HS-27A (cell line): ENCODE data around the gene LITAFD.
"Not testable (repeated sequence)": the region's sequence is repeated elsewhere in the genome, so short reads cannot be mapped to it uniquely, and the experiment has no call there.

Experiments
- DNase-seq: peaks from one replicate; pipeline ENCODE4 v3.0.0-alpha.2; 2012; ENCODE audit warnings: low read depth, missing footprints

The LITAFD gene

DNA sequence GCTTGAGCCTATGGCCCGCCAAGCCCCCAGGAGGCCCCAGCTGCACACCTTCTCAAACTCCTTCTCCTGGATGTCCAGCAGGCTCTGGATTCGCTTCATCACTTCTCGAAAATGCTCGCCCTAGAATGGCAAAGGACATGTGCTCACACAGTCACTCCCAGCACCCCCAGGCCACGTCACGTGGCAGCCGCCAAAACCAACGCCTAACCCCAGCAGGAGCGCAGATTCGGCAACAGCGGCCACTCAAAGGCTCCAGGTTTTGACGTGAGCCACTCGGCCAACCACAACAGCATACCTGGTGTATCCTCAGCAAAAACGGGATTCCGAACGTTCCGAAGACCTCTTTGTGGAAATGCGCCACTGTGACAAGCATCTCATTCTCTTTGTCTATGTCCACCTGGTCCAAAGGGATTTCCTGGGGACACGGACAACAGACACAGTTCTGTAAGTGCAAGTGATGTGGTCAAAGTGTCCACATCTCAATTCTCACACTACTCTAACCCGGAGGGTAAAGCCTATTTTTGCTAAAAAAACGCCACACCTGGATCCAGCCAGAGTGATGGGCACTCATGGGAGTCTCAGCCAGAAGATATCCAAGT lies 12.7 kb downstream of the LITAFD start:
- no peak for DNase-seq

DNA sequence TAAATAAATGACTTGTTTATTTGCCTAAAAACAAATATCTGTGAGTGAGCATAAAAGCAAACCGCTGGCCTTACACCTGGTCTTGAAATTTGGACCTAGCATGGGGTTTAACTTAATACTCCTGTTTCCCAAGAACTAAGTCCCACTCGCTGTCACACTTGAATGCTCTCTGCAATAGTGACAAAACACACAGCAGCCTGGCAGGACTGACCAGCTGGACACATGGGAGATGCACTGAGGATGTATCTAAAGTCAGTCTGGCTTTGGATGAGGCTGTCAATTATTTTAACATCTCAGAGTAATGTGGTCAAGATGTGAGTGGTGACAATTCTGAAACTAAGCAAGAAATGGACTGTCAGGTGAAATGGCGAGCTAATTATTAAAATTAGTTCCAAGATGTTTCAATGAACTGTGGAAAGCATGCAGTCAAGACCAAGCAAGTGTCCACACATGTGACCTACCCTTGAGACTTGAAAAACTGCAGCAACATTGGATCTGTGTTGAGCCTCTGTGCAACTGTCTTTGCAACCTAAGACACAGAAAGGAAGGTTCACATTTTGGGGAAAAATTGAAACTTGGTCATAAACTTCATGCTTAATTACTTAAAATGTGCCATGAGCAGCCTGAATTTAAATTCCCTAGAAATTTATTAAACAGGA lies 16.6 kb downstream of the LITAFD start:
- DNase-seq, result no peak

DNA sequence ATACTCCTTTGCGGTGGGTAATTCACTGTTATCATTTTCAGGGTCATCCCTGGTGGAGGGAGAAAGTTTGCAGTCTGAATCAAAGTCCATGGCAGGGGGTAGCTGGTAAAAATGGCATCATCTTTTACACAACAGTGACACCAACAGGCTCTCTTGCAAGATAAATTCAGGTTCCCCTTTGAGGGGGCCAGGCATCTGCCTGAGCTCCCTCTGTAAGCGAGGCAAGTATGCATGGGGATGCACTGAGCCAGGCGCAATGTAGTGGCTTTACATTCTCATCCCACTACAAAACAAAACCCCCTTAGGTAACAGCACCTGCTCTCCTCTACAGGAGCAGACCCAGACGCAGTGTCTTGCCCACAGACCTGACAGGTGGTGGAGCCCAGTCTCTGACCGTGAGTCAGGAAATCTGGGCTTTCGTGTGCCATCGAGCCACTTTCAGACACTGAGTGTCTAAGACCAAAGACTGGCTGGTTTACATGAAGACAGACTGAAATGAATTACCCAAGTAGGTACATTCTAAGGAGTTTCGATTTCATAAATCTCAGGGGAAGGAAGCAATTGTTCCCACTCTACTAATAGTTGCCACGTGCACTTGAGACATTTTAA lies 17.7 kb downstream of the LITAFD start:
- no peak for DNase-seq

DNA sequence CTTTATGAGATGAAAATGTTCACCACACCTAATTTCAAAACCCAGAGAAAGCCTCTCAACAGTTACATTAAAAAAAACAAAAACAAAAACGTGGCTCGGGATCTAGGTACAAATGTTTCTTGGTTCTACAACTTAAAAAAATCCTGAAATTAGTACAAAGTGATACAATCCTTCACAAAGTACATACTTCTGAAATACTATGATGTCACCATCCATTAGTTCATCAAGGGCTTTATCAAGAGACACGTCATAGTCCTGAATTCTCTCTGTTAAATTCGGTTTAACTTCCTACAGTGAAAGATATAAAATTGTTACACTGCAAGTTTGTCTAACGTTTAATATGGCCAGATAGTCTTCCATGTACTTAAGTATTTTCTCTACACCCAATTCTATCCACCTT lies 18.2 kb downstream of the LITAFD start:
- DNase-seq, result no peak

DNA sequence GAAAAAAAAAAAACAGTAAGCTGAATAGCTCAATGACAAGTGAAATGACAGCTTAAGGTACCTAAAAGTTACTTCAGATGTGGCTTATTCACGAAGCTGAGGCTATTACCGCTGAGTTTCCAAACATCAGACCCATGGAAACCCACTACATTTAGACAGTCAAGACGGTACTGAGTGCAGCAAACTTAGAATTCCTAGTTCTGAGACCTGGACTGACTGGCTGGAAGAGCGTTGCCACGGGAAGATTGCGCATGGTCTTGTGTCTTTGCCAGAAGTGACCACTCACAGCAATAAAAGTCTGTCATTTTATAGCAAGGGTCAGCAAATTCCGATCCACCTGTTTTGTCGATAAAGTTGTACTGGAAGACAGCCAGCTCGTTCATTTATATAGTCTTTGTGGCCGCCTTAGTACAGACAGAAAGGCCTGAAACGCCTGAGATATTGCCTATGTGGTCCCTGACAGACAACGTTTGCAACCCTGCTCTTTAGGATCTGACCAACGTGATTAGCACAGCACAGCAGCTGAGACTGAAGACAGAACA lies 19.2 kb downstream of the LITAFD start:
- DNase-seq, result no peak

DNA sequence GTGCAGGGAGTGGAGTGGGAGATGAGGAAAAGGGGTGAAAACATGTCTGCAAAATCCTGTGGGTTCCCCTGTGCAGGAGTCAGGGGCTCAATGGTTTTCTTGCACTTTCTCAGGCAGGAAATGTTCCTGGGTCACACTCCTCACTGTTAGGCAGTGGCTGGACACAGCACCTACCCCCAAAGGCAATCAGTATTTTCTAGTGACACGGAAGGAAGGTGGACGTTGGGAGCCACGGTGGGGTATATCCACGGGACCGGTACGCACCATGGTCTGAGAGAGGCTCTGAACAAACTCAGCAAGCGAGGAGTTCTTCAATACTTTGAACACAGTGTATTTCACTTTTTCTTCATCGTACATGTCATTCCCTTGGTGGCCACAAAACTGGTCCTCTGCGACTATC lies 20.9 kb downstream of the LITAFD start:
- DNase-seq, result no peak

DNA sequence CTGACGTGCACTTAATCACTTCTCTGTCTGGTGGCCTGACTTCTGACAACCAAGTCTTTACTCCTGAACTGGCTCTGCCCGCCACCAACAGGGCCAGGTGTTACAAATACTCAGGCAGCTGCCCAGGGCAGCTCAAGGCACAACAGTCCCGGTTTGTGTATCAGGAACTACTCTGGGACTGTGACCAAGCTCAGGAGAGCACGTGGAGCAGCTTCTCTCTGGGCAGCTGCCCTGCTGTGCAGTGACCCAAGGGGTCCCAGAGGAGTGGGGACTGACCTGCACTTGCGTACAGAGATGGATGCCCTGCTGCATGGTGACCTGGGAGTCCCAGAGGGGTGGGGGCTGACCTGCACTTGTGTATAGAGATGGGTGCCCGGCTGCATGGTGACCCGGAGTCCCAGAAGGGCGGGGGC lies 21.9 kb downstream of the LITAFD start:
- DNase-seq, result no peak

DNA sequence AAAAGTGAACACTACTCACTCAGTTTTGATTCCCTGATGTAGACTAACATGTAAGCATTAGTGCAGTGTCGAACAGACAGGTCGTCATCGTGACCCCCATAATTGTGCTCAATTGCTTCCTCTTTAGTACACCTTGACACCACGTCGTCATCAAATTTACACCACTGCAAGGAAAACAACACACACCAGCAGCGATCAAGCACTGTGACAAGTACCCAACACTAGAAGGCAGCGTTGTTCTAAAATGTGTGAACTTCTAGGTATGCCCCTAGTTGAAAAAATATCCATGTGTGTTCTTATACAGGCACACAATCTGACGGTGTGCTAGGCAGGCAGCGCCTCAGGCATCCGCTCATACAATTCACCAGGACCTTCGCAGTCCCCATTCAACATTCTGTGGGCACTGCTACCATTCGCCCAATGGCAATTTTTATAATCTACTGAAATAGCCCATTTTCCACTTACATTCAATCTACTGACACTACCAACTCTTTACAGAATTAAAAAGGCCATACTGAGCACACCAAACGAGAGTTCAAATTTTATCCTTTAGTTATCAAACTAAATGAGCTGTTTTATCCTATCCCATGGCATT lies 23.1 kb downstream of the LITAFD start:
- DNase-seq, result no peak

DNA sequence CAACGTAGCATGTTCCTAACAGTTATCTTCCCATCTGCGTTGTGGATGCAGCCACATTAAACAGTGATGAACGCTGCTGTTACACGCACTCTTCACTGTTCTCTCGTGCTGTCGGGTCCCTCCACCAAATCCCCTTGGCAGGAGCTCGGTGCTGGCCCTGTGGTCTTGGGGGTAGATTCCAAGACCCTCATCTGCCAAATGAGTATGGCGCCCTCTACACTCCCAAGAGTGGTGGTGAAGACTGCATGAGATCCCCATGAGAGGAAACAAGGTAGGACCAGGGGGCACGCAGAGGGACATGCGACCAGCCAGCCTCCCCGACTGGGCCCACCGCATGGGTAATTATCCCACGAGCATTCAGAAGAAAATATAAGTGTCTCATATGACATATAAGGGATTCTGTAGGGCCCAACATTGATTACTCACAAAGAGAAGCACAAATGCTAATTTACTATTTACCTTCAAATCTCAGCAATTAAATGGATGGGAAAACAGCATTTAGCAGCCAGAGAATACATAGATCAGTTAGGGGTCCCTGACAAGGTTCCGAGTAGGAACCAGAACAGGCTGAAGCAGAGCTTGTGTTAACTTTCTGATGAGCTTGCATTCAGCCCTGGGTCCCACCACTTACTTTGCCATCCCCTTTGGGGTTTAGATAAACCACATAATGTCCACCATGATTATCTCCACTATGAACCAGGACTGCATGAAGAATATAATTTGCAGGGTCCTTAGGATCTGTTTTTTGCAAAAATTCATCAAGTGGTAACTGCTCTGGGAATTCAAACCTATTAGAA lies 23.8 kb downstream of the LITAFD start:
- DNase-seq, result no peak

DNA sequence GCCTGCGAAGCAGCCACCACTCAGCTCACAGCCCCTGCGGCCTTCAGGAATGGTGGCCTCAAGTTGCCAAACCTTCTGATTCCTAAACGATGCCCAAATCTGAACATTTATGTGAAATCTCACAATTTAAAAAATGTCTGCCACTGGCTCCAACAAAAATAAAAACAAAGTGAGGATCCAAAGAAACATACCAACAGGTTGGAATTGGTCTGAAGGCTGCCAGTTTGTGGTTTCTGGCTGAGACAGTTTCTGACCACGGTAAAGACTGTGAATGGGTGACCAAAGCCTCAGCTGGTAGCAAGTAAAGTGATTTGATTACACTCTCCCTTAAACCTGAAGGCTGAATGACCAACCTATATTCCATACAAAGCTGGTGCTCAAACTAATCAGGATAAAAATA lies 24.9 kb downstream of the LITAFD start:
- DNase-seq, result no peak

DNA sequence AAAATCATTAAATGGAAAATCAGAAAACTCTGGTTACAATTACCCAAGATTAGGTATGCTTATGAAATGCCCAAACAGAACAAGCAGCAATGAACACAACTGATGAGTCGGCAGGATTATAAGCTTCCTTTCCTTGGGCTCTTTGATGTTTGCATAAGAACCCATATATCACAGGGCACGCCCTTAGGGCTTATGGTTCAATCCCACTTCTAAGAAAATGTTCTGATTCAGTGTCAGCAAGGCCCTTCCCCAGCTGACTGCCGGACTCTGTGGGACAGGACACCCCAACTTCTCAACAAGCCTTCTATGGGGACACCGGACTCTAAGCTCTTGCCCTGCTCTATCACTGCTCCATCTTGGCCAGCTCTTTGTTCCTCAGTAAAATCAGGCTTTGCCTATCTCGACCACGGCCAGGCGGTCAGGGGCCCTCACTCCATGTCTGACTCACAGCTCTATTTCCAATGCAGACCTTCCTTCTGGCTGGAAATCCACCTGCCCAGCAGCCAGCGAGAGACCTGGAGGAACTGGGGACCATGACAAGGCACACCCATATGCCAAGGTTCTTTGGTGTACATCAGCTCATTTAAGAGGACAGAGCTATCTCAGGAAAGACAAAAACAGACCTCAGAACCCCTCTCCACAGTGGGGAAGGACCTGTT lies 26.8 kb downstream of the LITAFD start:
- DNase-seq, result no peak

DNA sequence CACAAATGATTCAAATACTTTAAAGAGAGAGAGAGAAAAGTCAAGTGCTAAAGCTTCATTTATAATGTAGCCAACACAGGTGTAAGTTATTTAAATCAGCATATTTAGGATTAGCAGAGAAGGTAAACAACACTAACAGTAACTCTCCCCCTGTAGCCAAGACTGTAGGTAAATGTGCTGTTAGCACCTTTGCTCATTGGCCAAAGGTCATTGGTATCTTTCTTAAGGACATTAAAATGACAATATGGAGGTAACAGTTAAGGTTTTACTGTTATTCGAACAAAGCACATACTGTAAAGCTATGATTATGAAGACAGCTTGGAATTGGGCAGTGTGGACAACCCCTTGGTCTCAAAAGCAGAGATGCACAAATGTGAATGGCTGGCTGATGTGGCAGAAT lies 28.7 kb downstream of the LITAFD start:
- DNase-seq, result no peak

DNA sequence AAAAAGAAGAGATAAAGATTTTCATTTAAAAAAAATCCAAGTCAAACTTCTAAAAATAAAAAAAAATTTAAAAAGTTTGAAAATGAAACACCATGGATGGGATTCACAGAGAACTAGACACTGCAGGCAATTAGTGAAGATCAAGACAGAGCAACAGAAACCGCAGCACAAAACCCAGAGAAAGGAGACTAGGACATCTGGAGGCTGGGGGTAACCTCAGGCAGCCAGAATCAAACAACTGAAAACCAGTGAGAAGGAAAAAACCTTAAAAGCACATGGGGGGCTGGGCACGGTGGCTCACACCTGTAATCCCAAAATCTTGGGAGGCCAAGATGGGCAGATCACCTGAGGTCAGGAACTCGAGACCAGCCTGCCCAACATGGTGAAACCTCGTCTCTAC lies 30.6 kb downstream of the LITAFD start:
- DNase-seq, result no peak

DNA sequence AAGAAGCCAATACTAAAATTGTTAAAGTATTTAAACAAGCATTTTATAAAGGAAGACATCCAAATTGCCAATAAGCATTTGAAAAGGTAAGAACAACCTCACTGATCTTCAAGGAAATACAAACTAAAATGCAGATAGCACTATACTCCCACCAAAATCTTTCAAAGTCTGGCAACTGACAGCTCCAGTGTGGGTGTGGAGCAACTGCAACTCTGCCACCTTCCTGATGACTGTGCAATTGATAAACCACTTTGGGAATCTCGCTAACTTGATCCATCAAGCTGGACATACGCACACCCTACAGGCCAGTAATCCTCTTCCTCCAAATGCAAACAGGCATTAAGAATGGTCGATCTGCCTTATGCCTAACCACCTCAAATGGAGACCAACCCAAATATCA lies 31.9 kb downstream of the LITAFD start:
- no peak for DNase-seq

DNA sequence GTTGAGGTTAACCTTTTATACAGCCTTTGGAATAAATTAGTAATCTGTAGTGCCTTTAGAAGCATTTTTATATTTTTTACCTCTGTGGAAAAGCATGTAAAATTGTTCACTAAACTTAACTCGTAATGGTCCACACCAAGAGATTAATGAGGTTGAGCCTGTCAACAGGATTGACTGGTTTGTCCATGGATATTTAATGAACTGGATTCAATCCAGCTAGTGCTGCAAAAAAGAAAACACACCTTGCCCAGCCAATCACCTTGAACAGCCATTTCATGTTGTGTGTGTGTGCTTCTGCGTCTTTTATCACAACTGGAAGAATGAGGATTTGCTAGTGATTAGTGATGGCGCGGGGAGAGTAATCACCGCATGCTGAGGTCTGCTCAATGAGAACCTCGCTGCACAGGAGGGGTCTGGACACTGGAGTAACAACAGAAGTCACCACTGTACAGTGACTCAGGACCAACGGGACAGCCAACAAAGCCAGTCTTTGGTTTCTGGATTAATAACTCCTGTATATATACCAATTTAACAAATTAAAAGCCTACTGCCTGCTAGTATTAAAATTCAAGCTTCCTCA lies 33.7 kb downstream of the LITAFD start:
- no peak for DNase-seq

DNA sequence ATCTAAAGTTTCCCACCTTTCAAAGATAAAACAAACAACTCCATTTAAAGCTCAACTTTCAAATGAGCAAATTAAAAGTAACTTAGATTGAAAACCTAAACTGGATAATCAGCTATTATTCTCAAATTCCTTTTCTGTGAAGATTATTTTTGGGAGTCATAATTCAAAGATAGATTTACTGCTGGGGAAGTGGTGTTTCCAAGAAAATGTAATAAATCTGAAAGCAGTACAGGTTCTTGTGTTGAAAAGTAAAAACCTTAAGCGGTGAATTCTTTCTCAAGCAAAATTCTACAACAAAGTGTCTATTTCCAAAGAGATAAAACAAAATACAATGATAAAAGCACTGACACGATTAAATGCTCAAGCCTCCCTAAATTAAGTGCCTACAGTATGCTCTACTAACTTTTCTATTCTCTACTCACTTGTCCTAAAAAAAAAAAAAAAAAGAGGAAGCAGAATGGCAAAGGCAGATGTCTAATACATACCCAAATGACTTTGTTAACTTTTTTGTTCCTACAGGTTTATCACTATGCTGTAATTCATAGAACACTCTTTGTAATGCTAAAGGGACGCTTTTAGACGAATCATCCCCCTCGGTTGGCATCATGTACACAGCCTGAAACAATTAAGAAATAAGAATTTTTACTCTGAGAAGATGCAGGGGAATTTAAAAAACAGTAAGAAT lies 34.5 kb downstream of the LITAFD start:
- no peak for DNase-seq

DNA sequence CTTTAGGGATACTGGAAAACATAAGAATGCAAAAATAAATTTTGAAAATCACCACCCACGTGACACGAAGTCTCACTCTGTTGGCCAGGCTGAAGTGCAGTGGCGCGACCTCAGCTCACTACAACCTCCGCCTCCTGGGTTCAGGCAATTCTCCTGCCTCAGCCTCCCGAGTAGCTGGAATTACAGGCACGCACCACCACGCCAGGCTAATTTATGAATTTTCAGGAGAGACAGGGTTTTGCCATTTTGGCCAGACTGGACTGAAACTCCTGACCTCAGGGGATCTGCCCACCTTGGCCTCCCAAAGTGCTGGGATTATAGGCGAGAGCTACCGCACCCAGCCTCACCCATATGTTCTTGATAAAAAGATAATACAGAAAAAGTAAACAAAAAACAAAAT lies 35.2 kb downstream of the LITAFD start:
- not testable (repeated sequence) for DNase-seq

DNA sequence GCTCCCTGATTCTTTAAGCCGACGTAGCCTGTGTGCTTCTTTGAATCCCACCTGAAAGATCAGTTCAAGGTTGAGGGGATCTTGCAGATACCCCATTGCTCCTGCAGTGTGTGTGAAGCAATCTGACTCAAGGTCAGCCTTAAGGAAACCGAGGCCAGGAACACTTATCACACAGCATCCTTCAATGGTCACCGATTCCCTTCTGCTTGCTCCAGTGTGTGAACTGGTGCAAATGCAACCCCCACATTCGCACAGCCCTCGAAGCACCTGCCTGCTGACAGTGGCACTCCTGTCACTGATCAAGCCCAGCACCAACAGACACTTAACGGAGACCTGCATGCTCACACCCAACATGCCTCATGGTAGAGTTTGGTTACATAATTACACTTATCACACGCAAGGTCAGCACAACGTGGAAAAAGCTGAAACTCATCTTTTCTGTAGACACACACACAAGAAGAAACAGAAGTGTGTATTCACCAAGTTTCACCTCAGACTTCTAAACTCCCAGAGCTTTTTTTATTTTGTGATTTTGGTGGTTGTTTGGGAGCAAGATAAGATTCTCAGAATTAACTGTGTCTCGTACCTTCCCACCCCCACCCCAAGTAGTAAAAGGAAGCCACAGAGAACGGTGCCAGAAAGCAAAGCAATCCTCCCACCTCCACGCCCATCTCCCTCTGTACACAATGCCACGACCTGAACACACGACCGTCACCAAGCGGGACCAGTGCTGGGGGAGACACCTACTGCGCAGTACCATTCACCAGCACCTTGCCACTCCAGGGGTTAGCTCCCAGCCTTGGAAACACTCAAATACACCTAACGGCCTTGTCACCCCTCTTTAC lies 37.2 kb downstream of the LITAFD start:
- no peak for DNase-seq

DNA sequence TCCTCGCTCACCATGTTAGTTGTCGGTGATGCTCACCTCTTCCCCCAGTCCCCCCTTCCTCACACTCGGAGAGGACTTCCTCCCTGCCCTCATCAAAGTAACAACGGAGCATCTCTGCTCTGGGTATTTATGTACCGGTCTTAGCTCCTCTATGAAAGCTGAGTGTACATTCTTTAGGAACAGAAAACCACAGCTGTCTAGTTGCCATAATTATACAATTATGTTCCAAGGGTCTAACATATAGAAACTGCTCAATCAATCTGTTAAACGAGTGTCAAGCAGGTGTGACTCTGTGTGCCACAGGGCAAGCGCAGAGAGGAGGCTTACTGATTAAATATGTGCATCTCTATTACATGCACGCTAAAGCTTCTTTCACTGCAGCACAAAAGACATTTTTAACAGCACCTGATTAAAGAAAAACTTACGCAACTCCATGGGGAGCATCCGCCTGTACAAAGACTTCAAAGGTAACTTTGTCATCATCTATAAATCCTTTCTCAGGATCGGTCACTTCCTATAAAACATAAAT lies 37.8 kb downstream of the LITAFD start:
- no peak for DNase-seq
